GM12892 (cell line): ENCODE measurements around the gene APOC1.

ENCODE experiments used
- POLR2A ChIP-seq: IDR thresholded peaks from 2 replicates; pipeline ENCODE4 v1.6.1; 2011; ENCODE audit warnings: low read depth, low read length, control low read depth
- POLR2AphosphoS5 ChIP-seq: IDR thresholded peaks from 2 replicates; pipeline ENCODE4 v1.6.1; 2011; ENCODE audit warnings: low read depth, low read length, control low read depth
- TAF1 ChIP-seq: IDR thresholded peaks from 2 replicates; pipeline ENCODE4 v1.6.1; 2011; ENCODE audit warnings: low read depth, mild to moderate bottlenecking, control low read depth, low read length, borderline replicate concordance

DNA sequence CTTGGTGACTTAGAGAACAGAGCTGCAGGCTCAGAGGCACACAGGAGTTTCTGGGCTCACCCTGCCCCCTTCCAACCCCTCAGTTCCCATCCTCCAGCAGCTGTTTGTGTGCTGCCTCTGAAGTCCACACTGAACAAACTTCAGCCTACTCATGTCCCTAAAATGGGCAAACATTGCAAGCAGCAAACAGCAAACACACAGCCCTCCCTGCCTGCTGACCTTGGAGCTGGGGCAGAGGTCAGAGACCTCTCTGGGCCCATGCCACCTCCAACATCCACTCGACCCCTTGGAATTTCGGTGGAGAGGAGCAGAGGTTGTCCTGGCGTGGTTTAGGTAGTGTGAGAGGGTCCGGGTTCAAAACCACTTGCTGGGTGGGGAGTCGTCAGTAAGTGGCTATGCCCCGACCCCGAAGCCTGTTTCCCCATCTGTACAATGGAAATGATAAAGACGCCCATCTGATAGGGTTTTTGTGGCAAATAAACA lies 9.9 kb downstream of the APOC1 start:
- TF ChIP-seq POLR2A (no peak), POLR2AphosphoS5 (no peak), TAF1 (no peak)
